ENCODE data around the gene SERPINF2. TPM values are rescaled to one million over a fixed set of nuclear protein-coding genes. Genes with fewer than 3 reads are reported as not detected.
A peak's percentile ranks its signal among the peaks of the same experiment; 100 is the strongest.

The SERPINF2 gene
- total and polyA plus RNA-seq, 2 experiments from 2014 or later: 0.66 to 1.2 TPM

- no peak overlapping the region for H3K4me2 ChIP-seq
- no peaks in the 10 kb centered on the region for H3K36me3 ChIP-seq (ENCODE audit: insufficient read depth)
- ATAC-seq: no peak
- H4K20me1 ChIP-seq (replicated peaks; ENCODE audit: insufficient read depth): no peaks in the 10 kb centered on the region
- no peaks in the 10 kb centered on the region for H3K79me2 ChIP-seq (replicated peaks; ENCODE audit: insufficient read depth)
- no peak overlapping the region for H3K4me3 Mint-ChIP-seq
- peaks cover 4% of the 10 kb centered on the region for H3K27me3 Mint-ChIP-seq (ENCODE audit: insufficient read depth, low read depth, poor library complexity)
- no peak overlapping the region for H2AFZ ChIP-seq
- H3K9me2 ChIP-seq (ENCODE audit: insufficient read depth): no peaks in the 10 kb centered on the region
- H3F3A ChIP-seq (replicated peaks; ENCODE audit: low read depth): no peaks in the 10 kb centered on the region
- peaks cover 3% of the 10 kb centered on the region; the same call in 2 of the 3 replicates for H3K4me1 Mint-ChIP-seq
- H3K27ac ChIP-seq (ENCODE audit: low read depth): peak overlapping the region; percentile 10; the same call in 1 of the 2 replicates
- no peaks in the 10 kb centered on the region for H3K27me3 ChIP-seq (ENCODE audit: insufficient read depth)
- no peak for TF ChIP-seq CREB1 (CRISPR knock-in tag; IDR thresholded peaks at IDR 0.05; ENCODE audit: low read depth)
- TF ChIP-seq STAT1 (IDR thresholded peaks at IDR 0.05; ENCODE audit: unreplicated experiment): no peak
- TF ChIP-seq JUNB (IDR thresholded peaks at IDR 0.05; ENCODE audit: unreplicated experiment): no peak
- TF ChIP-seq ZNF462 (CRISPR knock-in tag; IDR thresholded peaks at IDR 0.05): no peak
- TF ChIP-seq ZNF114 (CRISPR knock-in tag; IDR thresholded peaks at IDR 0.05): no peak
- no peak for TF ChIP-seq ZNF331 (CRISPR knock-in tag; IDR thresholded peaks at IDR 0.05; ENCODE audit: low read depth)
- TF ChIP-seq EZH2phosphoT487 (IDR thresholded peaks at IDR 0.05; ENCODE audit: unreplicated experiment): no peak
- no peaks in the 10 kb centered on the region for H3K4me1 ChIP-seq (ENCODE audit: insufficient read depth)
- H3K27ac Mint-ChIP-seq: no peak overlapping the region
- no peaks in the 10 kb centered on the region for H3K36me3 Mint-ChIP-seq (ENCODE audit: low read depth)
- H3K9me3 Mint-ChIP-seq: no peaks in the 10 kb centered on the region
- no peak for DNase-seq (ENCODE audit: low spot score)
- H3K4me3 ChIP-seq: no peak overlapping the region
These were observed 39.6 kb upstream of the SERPINF2 start for GRCh38 chr17:1703063-1703462.

DNA sequence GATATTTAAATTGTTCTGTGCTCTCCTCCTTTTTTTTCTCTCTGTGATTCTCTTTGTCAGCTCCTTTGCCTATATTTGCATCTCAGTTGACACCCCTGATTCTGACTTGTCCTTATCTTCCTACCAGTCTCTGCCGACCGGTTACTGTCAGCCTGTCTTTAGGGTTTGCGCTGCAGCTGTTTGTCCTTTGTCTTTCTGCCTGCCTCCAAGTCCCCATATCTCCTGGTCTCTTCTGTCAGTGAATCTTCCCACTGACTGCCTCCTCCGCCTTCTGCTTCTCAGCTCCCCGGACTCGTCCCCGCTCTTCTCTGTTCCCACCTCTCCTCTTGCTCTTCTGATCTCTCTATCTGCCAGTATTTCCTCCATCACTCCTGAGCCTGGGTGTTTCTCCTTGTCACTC, 37.7 kb upstream of the SERPINF2 start:
- peaks cover 7% of the 10 kb centered on the region; the same call in 1 of the 2 replicates for H3K27me3 ChIP-seq (ENCODE audit: insufficient read depth)
- TF ChIP-seq EZH2phosphoT487 (IDR thresholded peaks at IDR 0.05; ENCODE audit: unreplicated experiment) (no peak), STAT1 (IDR thresholded peaks at IDR 0.05; ENCODE audit: unreplicated experiment) (no peak), EZH2 (IDR thresholded peaks at IDR 0.05; ENCODE audit: low read depth, unreplicated experiment) (no peak), NANOG (IDR thresholded peaks at IDR 0.05; ENCODE audit: borderline replicate concordance) (no peak), ZNF331 (CRISPR knock-in tag; IDR thresholded peaks at IDR 0.05; ENCODE audit: low read depth) (no peak)
- H3K9me3 Mint-ChIP-seq: no peaks in the 10 kb centered on the region

More for the DNA sequence above, 37.7 kb upstream of the SERPINF2 start:
- Histone ChIP-seq H3K4me2 (no peak overlapping the region), H3K27ac (ENCODE audit: low read depth) (no peak overlapping the region), H3F3A (replicated peaks; ENCODE audit: low read depth) (no peaks in the 10 kb centered on the region), H3K79me2 (replicated peaks; ENCODE audit: insufficient read depth) (no peaks in the 10 kb centered on the region), H4K20me1 (replicated peaks; ENCODE audit: insufficient read depth) (no peaks in the 10 kb centered on the region), H3K9me2 (ENCODE audit: insufficient read depth) (no peaks in the 10 kb centered on the region), H2AFZ (no peak overlapping the region), H3K4me3 (no peak overlapping the region), H3K4me1 (ENCODE audit: insufficient read depth) (no peaks in the 10 kb centered on the region), H3K36me3 (ENCODE audit: insufficient read depth) (no peaks in the 10 kb centered on the region)
- Mint-ChIP-seq H3K36me3 (ENCODE audit: low read depth) (no peaks in the 10 kb centered on the region), H3K27ac (no peak overlapping the region), H3K4me1 (peaks cover 3% of the 10 kb centered on the region; the same call in 2 of the 3 replicates), H3K27me3 (ENCODE audit: insufficient read depth, low read depth, poor library complexity) (peaks cover 14% of the 10 kb centered on the region), H3K4me3 (no peak overlapping the region)
- no peak for DNase-seq (ENCODE audit: low spot score)
- no peak for ATAC-seq

Measured in GM23338 (cell line).